Testis (tissue), 2 donors: ENCODE measurements around the gene FHOD3.

Source experiments
- POLR2A ChIP-seq: fragments of 450-650 bp; IDR thresholded peaks from one replicate; pipeline ENCODE4 v1.6.1; 2017; ENCODE audit warnings: antibody characterized with exemption, mild to moderate bottlenecking, moderate library complexity
- TF ChIP-seq, protein P1 (sequence below), 3 experiments: fragments of 450-650 bp in 2 of 3; fragments of 200-600 bp in 1 of 3; sonication (generic) in 1 of 3; IDR thresholded peaks; one replicate each; pipeline ENCODE4 v1.5.1; 2016 to 2019; ENCODE audit warnings: antibody characterized with exemption in 3 of 3, mild to moderate bottlenecking in 2 of 3, moderate library complexity in 1 of 3

- TF ChIP-seq, protein P1, sequence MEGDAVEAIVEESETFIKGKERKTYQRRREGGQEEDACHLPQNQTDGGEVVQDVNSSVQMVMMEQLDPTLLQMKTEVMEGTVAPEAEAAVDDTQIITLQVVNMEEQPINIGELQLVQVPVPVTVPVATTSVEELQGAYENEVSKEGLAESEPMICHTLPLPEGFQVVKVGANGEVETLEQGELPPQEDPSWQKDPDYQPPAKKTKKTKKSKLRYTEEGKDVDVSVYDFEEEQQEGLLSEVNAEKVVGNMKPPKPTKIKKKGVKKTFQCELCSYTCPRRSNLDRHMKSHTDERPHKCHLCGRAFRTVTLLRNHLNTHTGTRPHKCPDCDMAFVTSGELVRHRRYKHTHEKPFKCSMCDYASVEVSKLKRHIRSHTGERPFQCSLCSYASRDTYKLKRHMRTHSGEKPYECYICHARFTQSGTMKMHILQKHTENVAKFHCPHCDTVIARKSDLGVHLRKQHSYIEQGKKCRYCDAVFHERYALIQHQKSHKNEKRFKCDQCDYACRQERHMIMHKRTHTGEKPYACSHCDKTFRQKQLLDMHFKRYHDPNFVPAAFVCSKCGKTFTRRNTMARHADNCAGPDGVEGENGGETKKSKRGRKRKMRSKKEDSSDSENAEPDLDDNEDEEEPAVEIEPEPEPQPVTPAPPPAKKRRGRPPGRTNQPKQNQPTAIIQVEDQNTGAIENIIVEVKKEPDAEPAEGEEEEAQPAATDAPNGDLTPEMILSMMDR (IDR thresholded peaks at IDR 0.05): no peak
- no peak for TF ChIP-seq POLR2A
Measured at GRCh38 chr18:36728345-36728744, 430.8 kb downstream of the FHOD3 start.
